ENCODE data around the gene MYEF2. TPM values are rescaled to one million over a fixed set of nuclear protein-coding genes. Genes with fewer than 3 reads are reported as not detected.

Gene MYEF2
- total and polyA plus RNA-seq, 7 donors, result 2.4 to 80.4 (median 21.8) TPM

GRCh38 chr15:48084759-48085590, 93.1 kb downstream of the MYEF2 start:
- no peak for TF ChIP-seq EP300 (IDR thresholded peaks at IDR 0.05)
- no peak for TF ChIP-seq POLR2A (IDR thresholded peaks at IDR 0.05)
- TF ChIP-seq POLR2AphosphoS5 (IDR thresholded peaks at IDR 0.05), result no peak
- no peak for TF ChIP-seq CTCF (IDR thresholded peaks at IDR 0.05)
- Histone ChIP-seq H3K27ac (no peak overlapping the region), H3K9me3 (no peaks in the 10 kb centered on the region), H3K36me3 (no peaks in the 10 kb centered on the region), H3K27me3 (no peaks in the 10 kb centered on the region), H3K4me3 (no peak overlapping the region), H3K4me1 (no peaks in the 10 kb centered on the region)
- no peak for DNase-seq
- 59 to 68% methylated on average over 6 of the region's 6 CpGs for WGBS, 2 donors
- intact Hi-C loops (cut with DNase I), result no loop called here

Other genes starting within 250 kb of the MYEF2 start
- under 1 TPM in 1 of 4 donors, not detected in 3; 0.36 TPM for gene SLC24A5, start 57.3 kb downstream of the MYEF2 start, total RNA-seq
- not detected for gene SLC24A5, start 57.3 kb downstream of the MYEF2 start, polyA plus RNA-seq
- under 1 TPM in 2 of 4 donors, not detected in 2; 0.16 to 0.27 TPM for gene CTXN2, start 13.4 kb upstream of the MYEF2 start, total RNA-seq
- under 1 TPM in 1 of 3 donors, not detected in 2; 0.13 TPM for gene CTXN2, start 13.4 kb upstream of the MYEF2 start, polyA plus RNA-seq
- gene SLC12A1, start 28.0 kb upstream of the MYEF2 start, total RNA-seq, result not detected
- gene SLC12A1, start 28.0 kb upstream of the MYEF2 start, polyA plus RNA-seq, result under 1 TPM in 1 of 3 donors, not detected in 2; 0.03 TPM
- gene DUT, start 153.1 kb upstream of the MYEF2 start, total RNA-seq, result 100 to 1,000 TPM in 2 of 4 donors, 10 to 100 TPM in 2; 76.2 to 109 (median 102) TPM
- gene DUT, start 153.1 kb upstream of the MYEF2 start, polyA plus RNA-seq, result 10 to 100 TPM; 42.6 to 91.1 (median 59.9) TPM